Glutamatergic neuron (in vitro differentiated cells): ENCODE results near the gene TMEM87B. TPM values are rescaled to one million over a fixed set of nuclear protein-coding genes. Genes with fewer than 3 reads are reported as not detected.

ENCODE experiments used
- DNase-seq: peaks from one replicate; pipeline ENCODE4 v3.0.0; 2022
- H3K27ac Mint-ChIP-seq: one replicate; pipeline ENCODE4 v1.8.0; 2020; ENCODE audit warnings: mild to moderate bottlenecking, mixed read lengths, inconsistent platforms; ENCODE audit not compliant: unreplicated experiment
- H3K27me3 Mint-ChIP-seq: one replicate; pipeline ENCODE4 v1.8.0; 2020; ENCODE audit warnings: mild to moderate bottlenecking, moderate library complexity, mixed read lengths, inconsistent platforms; ENCODE audit not compliant: unreplicated experiment
- H3K36me3 Mint-ChIP-seq: one replicate; pipeline ENCODE4 v1.8.0; 2020; ENCODE audit warnings: mild to moderate bottlenecking, mixed read lengths, inconsistent platforms; ENCODE audit not compliant: unreplicated experiment
- H3K4me1 Mint-ChIP-seq: one replicate; pipeline ENCODE4 v1.8.0; 2020; ENCODE audit warnings: mild to moderate bottlenecking, low read depth, mixed read lengths, inconsistent platforms; ENCODE audit not compliant: unreplicated experiment
- H3K4me3 Mint-ChIP-seq: one replicate; pipeline ENCODE4 v1.8.0; 2020; ENCODE audit warnings: mild to moderate bottlenecking, mixed read lengths, inconsistent platforms; ENCODE audit not compliant: unreplicated experiment
- H3K9me3 Mint-ChIP-seq: one replicate; pipeline ENCODE4 v1.8.0; 2020; ENCODE audit warnings: mild to moderate bottlenecking, moderate library complexity, mixed read lengths, inconsistent platforms; ENCODE audit not compliant: unreplicated experiment
- CTCF ChIP-seq: fragments of 200-600 bp; sonication (generic); IDR thresholded peaks from one replicate; pipeline ENCODE4 v1.5.0; 2021; ENCODE audit not compliant: partially characterized antibody, unreplicated experiment
- total RNA-seq: library from RNA; stranded (reverse); fragmentation: NEBNext Ultra II Directional; extraction: Animal tissue kit (Norgen Biotek cat#: 25700); gene quantifications from one replicate; pipeline ENCODE4 v1.2.1, GENCODE V29; 2021; ENCODE audit not compliant: unreplicated experiment

TMEM87B gene
- total RNA-seq, 1 donor from 2014 or later, result 8.6 TPM

- H3K27me3 Mint-ChIP-seq, result peaks cover 13% of the 10 kb centered on the region
- H3K9me3 Mint-ChIP-seq, result peaks cover 2% of the 10 kb centered on the region
- H3K4me3 Mint-ChIP-seq, result no peak overlapping the region
- DNase-seq, result no peak
- H3K27ac Mint-ChIP-seq, result no peak overlapping the region
- peaks cover 13% of the 10 kb centered on the region for H3K36me3 Mint-ChIP-seq
- H3K4me1 Mint-ChIP-seq, result peaks cover 1% of the 10 kb centered on the region
- no peak for TF ChIP-seq CTCF
Observed at GRCh38 chr2:112144966-112145365, 89.9 kb downstream of the TMEM87B start.

- DNase-seq, result no peak
- Mint-ChIP-seq H3K36me3 (peaks cover 4% of the 10 kb centered on the region), H3K4me3 (no peak overlapping the region), H3K4me1 (peaks cover 1% of the 10 kb centered on the region), H3K27ac (no peak overlapping the region), H3K9me3 (peaks cover under 1% of the 10 kb centered on the region), H3K27me3 (no peaks in the 10 kb centered on the region)
- TF ChIP-seq CTCF, result no peak
Observed at GRCh38 chr2:112147382-112148168, 92.5 kb downstream of the TMEM87B start.

GRCh38 chr2:112148477-112148876 is 93.4 kb downstream of the TMEM87B start:
- no peak overlapping the region for H3K27ac Mint-ChIP-seq
- H3K36me3 Mint-ChIP-seq, result no peaks in the 10 kb centered on the region
- H3K27me3 Mint-ChIP-seq, result no peaks in the 10 kb centered on the region
- H3K4me3 Mint-ChIP-seq, result no peak overlapping the region
- H3K4me1 Mint-ChIP-seq, result peaks cover 1% of the 10 kb centered on the region
- no peak for TF ChIP-seq CTCF
- no peak for DNase-seq
- no peaks in the 10 kb centered on the region for H3K9me3 Mint-ChIP-seq

- no peaks in the 10 kb centered on the region for H3K27me3 Mint-ChIP-seq
- H3K27ac Mint-ChIP-seq, result no peak overlapping the region
- no peaks in the 10 kb centered on the region for H3K36me3 Mint-ChIP-seq
- H3K4me3 Mint-ChIP-seq, result no peak overlapping the region
- TF ChIP-seq CTCF, result no peak
- DNase-seq, result no peak
- H3K4me1 Mint-ChIP-seq, result peaks cover 1% of the 10 kb centered on the region
- H3K9me3 Mint-ChIP-seq, result no peaks in the 10 kb centered on the region
Observed at GRCh38 chr2:112149194-112149593, 94.1 kb downstream of the TMEM87B start.

DNA sequence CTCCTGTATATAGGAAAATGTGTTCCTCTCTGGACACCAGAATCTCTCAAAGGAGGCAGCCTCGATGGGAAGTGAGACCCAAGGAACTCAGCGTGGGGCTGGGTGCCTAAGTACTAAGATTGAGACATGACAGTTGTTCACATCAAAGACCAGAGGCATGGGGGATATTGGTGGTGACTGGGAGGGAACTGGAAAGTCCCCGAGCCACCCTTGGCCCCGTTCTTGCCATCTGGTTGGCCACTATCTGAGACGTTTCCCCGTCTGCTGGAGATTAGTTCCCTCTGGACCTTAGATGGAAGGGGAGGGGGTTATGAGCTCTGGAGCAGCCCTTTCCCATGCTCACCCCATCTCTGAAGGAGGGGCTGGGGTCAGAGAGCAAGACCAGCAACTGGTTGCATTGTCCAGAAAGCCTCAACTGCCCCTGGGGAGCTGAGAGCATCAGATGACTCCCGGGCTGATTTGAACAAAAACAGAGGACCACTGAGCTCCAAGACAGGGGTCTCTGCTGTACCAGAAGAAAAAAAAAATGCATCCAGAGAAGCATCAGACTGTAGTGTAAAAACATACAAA is 94.9 kb downstream of the TMEM87B start:
- no peak overlapping the region for H3K4me3 Mint-ChIP-seq
- no peaks in the 10 kb centered on the region for H3K9me3 Mint-ChIP-seq
- no peak for TF ChIP-seq CTCF
- peaks cover 1% of the 10 kb centered on the region for H3K4me1 Mint-ChIP-seq
- H3K27me3 Mint-ChIP-seq, result no peaks in the 10 kb centered on the region
- no peaks in the 10 kb centered on the region for H3K36me3 Mint-ChIP-seq
- no peak overlapping the region for H3K27ac Mint-ChIP-seq
- no peak for DNase-seq
